Caco-2 (cell line): Measurements from ENCODE around the gene UBE2J1. TPM values are rescaled to one million over a fixed set of nuclear protein-coding genes. Genes with fewer than 3 reads are reported as not detected.

ENCODE experiments used
- BruUV-seq: library from RNA; stranded (reverse); fragments of 400-500 nt; replicated peaks from 2 replicates; lab custom pipeline; 2021; lab: Mats Ljungman, UMichigan
- CTCF ChIA-PET: fragments of 300-600 bp; sonication (Branson Sonifier 250); formaldehyde crosslinking; loops from one replicate; lab custom pipeline; 2022; ENCODE audit warnings: antibody characterized with exemption; lab: Charles Lee
- POLR2A ChIA-PET: fragments of 300-600 bp; sonication (Branson Sonifier 250); formaldehyde crosslinking; loops from one replicate; lab custom pipeline; 2022; ENCODE audit warnings: antibody characterized with exemption; lab: Charles Lee
- DNase-seq, 2 experiments: peaks; one replicate each; pipeline versions ENCODE4 v3.0.0 to v3.0.0-alpha.2; 2020 to 2022
- H3K27me3 ChIP-seq: replicated peaks from 2 replicates; pipeline ENCODE4 v1.6.0; 2011; ENCODE audit warnings: low read length; ENCODE audit not compliant: control insufficient read depth, insufficient read depth
- H3K36me3 ChIP-seq: 2 replicates; pipeline ENCODE4 v1.5.1; 2011; ENCODE audit warnings: low read length; ENCODE audit not compliant: control insufficient read depth, insufficient read depth
- H3K4me1 ChIP-seq: fragments of 250-450 bp; sonication (Bioruptor Pico); 2 replicates; pipeline ENCODE4 v1.5.1; 2020; ENCODE audit warnings: mild to moderate bottlenecking
- H3K4me3 ChIP-seq: 2 replicates; pipeline ENCODE4 v1.5.1; 2011; ENCODE audit warnings: low read depth, mild to moderate bottlenecking, control low read depth, low read length
- H3K9me3 ChIP-seq: fragments of 250-450 bp; sonication (Bioruptor Pico); 2 replicates; pipeline ENCODE4 v1.5.1; 2020; ENCODE audit warnings: mild to moderate bottlenecking, moderate library complexity
- H3K27ac Mint-ChIP-seq: one replicate; pipeline ENCODE4 v1.8.0; 2022; ENCODE audit warnings: mixed read lengths; ENCODE audit not compliant: unreplicated experiment
- H3K27me3 Mint-ChIP-seq: one replicate; pipeline ENCODE4 v1.8.0; 2022; ENCODE audit warnings: mixed read lengths; ENCODE audit not compliant: insufficient read depth, unreplicated experiment
- H3K36me3 Mint-ChIP-seq: one replicate; pipeline ENCODE4 v1.8.0; 2022; ENCODE audit warnings: mild to moderate bottlenecking, mixed read lengths; ENCODE audit not compliant: insufficient read depth, unreplicated experiment
- H3K4me1 Mint-ChIP-seq: one replicate; pipeline ENCODE4 v1.8.0; 2022; ENCODE audit warnings: low read depth, mixed read lengths; ENCODE audit not compliant: unreplicated experiment
- H3K4me3 Mint-ChIP-seq: one replicate; pipeline ENCODE4 v1.8.0; 2022; ENCODE audit warnings: mild to moderate bottlenecking, moderate library complexity, mixed read lengths; ENCODE audit not compliant: unreplicated experiment
- H3K9me3 Mint-ChIP-seq: one replicate; pipeline ENCODE4 v1.8.0; 2022; ENCODE audit warnings: mixed read lengths; ENCODE audit not compliant: unreplicated experiment
- intact Hi-C: fragments of 100-400 bp; cut with micrococcal nuclease; formaldehyde crosslinking; loops from one replicate; pipeline ENCODE4 v1.10.0; 2022; ENCODE audit not compliant: unreplicated experiment
- total RNA-seq: library from RNA; stranded (reverse); gene quantifications from 2 replicates; pipeline ENCODE4 v1.2.3, GENCODE V29; 2022
- TF ChIP-seq, protein P1 (sequence below), 2 experiments: fragments of 200-600 bp in 1 of 2; IDR thresholded peaks; 1 replicate in 1 of 2; 2 replicates in 1 of 2; pipeline versions ENCODE4 v1.5.1 to v1.8.0; 2011 to 2022; ENCODE audit warnings: antibody characterized with exemption in 1 of 2, control low read depth in 1 of 2, inconsistent platforms in 1 of 2, low read depth in 1 of 2, low read length in 1 of 2, mild to moderate bottlenecking in 1 of 2, moderate library complexity in 1 of 2; ENCODE audit not compliant: insufficient read depth in 1 of 2, severe bottlenecking in 1 of 2, unreplicated experiment in 1 of 2

The UBE2J1 gene
- total RNA-seq, 1 experiment from 2014 or later = 23.5 TPM

DNA sequence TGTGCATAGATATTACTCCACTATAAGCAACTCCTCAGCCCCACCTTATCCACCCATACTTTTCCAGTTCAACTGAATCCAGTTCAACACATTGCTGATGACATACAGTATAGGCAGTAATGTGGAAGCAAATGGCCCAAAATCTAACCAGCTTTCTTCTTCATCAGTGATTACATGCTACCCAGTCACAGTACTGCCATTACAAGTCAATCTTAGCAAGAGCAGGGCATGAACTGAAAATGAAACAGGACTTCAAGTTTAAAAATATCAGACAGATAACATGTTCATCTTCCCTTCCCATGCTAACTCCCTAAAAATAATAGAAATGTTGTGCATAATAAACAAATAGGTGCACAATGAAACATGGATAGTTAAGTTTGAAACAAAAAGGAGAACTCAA is 40.3 kb upstream of the UBE2J1 start:
- DNase-seq = no peak
- no peaks in the 10 kb centered on the region for H3K4me1 ChIP-seq
- H3K27me3 Mint-ChIP-seq = peaks cover 4% of the 10 kb centered on the region
- TF ChIP-seq, protein P1, sequence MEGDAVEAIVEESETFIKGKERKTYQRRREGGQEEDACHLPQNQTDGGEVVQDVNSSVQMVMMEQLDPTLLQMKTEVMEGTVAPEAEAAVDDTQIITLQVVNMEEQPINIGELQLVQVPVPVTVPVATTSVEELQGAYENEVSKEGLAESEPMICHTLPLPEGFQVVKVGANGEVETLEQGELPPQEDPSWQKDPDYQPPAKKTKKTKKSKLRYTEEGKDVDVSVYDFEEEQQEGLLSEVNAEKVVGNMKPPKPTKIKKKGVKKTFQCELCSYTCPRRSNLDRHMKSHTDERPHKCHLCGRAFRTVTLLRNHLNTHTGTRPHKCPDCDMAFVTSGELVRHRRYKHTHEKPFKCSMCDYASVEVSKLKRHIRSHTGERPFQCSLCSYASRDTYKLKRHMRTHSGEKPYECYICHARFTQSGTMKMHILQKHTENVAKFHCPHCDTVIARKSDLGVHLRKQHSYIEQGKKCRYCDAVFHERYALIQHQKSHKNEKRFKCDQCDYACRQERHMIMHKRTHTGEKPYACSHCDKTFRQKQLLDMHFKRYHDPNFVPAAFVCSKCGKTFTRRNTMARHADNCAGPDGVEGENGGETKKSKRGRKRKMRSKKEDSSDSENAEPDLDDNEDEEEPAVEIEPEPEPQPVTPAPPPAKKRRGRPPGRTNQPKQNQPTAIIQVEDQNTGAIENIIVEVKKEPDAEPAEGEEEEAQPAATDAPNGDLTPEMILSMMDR (IDR thresholded peaks at IDR 0.05; ENCODE audit: insufficient read depth in 1 of 2, low read depth in 1 of 2, low read length in 1 of 2, severe bottlenecking in 1 of 2, unreplicated experiment in 1 of 2) = no peak
- no peaks in the 10 kb centered on the region for H3K9me3 ChIP-seq
- no peaks in the 10 kb centered on the region for H3K9me3 Mint-ChIP-seq
- CTCF ChIA-PET = no interaction called here
- no peak overlapping the region for H3K4me3 Mint-ChIP-seq
- H3K27me3 ChIP-seq = no peaks in the 10 kb centered on the region
- no peak overlapping the region for H3K27ac Mint-ChIP-seq
- no peaks in the 10 kb centered on the region for H3K4me1 Mint-ChIP-seq
- intact Hi-C loops = no loop called here
- POLR2A ChIA-PET = no interaction called here
- H3K36me3 Mint-ChIP-seq = no peaks in the 10 kb centered on the region
- H3K4me3 ChIP-seq = no peak overlapping the region
- no peaks in the 10 kb centered on the region for H3K36me3 ChIP-seq
- BruUV-seq = no TSS peak

DNA sequence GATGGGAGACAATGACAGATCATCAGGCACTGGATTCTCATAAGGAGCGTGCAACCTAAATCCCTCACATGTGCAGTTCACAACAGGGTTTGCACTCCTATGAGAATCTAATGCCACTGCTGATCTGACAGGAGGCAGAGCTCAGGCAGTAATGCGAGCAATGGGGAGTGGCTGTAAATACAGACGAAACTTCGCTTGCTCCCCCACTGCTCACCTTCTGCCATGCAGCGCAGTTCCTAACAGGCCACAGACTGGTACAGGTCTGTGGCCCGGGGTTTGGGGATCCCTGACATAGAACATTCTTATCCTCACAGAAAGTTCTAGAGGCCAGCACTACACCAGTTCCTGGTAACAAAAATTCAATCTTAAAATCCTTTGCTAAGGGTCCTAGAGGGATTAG is 36.3 kb upstream of the UBE2J1 start:
- no peaks in the 10 kb centered on the region for H3K4me1 Mint-ChIP-seq
- POLR2A ChIA-PET = no interaction called here
- Histone ChIP-seq H3K4me1 (no peaks in the 10 kb centered on the region), H3K27me3 (no peaks in the 10 kb centered on the region), H3K4me3 (no peak overlapping the region), H3K36me3 (no peaks in the 10 kb centered on the region), H3K9me3 (no peaks in the 10 kb centered on the region)
- no peak overlapping the region for H3K27ac Mint-ChIP-seq
- intact Hi-C loops = no loop called here
- no peak overlapping the region for H3K4me3 Mint-ChIP-seq
- DNase-seq = no peak
- CTCF ChIA-PET = interaction anchor here (0.6 kb wide), 1 partner anchor 312 kb away, joined by 4 read pairs; no protein-coding TSS in a partner anchor
- TF ChIP-seq, protein P1 (IDR thresholded peaks at IDR 0.05; ENCODE audit: insufficient read depth in 1 of 2, low read depth in 1 of 2, low read length in 1 of 2, severe bottlenecking in 1 of 2, unreplicated experiment in 1 of 2) = no peak
- no peaks in the 10 kb centered on the region for H3K36me3 Mint-ChIP-seq
- H3K27me3 Mint-ChIP-seq = peaks cover 4% of the 10 kb centered on the region
- BruUV-seq = no TSS peak
- no peaks in the 10 kb centered on the region for H3K9me3 Mint-ChIP-seq

DNA sequence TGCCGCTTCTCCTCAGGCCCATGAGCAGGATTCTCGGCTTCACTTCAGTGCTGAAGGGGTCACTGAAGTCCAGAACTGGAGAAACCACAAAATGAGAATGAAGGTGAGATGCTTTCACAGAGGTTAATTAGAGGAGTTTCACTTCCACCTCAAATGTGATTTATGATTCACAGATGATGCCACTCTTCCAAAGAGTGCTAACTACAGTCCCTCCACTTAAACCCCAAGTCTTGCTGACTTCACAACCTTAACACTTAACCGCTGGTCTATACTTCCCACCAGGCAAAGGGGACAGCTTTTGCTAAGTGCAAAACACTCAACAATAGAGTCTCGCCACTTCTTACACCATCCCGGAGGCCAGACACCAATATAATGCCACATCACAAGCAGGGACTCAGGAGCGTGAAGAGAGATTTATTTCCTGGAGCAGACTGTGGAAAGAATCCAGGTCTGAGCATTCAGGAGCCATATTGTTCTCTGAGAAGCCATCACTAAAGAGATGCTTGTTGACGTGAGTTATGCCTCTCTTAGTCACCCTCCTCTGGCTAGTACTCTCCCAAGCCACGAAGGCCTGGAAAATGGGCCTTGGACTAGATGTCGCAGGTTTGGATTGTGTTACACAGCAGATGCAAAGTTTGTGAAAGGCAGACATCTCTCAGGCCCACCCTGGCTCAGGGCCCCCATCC is 35.1 kb upstream of the UBE2J1 start:
- ChIA-PET CTCF (interaction anchor here (0.8 kb wide), 1 partner anchor 12 kb away, joined by 3 read pairs; no protein-coding TSS in a partner anchor), POLR2A (no interaction called here)
- Mint-ChIP-seq H3K4me3 (no peak overlapping the region), H3K36me3 (no peaks in the 10 kb centered on the region), H3K27ac (no peak overlapping the region), H3K9me3 (no peaks in the 10 kb centered on the region), H3K27me3 (no peaks in the 10 kb centered on the region), H3K4me1 (no peaks in the 10 kb centered on the region)
- no TSS peak for BruUV-seq
- TF ChIP-seq, protein P1 (IDR thresholded peaks at IDR 0.05; ENCODE audit: insufficient read depth in 1 of 2, low read depth in 1 of 2, low read length in 1 of 2, severe bottlenecking in 1 of 2, unreplicated experiment in 1 of 2) = no peak
- DNase-seq = no peak
- intact Hi-C loops = no loop called here
- no peaks in the 10 kb centered on the region for H3K4me1 ChIP-seq
- H3K27me3 ChIP-seq = no peaks in the 10 kb centered on the region
- H3K36me3 ChIP-seq = no peaks in the 10 kb centered on the region
- H3K4me3 ChIP-seq = no peak overlapping the region
- H3K9me3 ChIP-seq = no peaks in the 10 kb centered on the region
